ENCODE data around the gene HRCT1. TPM values are rescaled to one million over a fixed set of nuclear protein-coding genes. Genes with fewer than 3 reads are reported as not detected.
"Not testable (repeated sequence)": the region's sequence is repeated elsewhere in the genome, so short reads cannot be mapped to it uniquely, and the experiment has no call there.

HRCT1 gene
- total RNA-seq, 1 donor from 2014 or later: not detected

DNA sequence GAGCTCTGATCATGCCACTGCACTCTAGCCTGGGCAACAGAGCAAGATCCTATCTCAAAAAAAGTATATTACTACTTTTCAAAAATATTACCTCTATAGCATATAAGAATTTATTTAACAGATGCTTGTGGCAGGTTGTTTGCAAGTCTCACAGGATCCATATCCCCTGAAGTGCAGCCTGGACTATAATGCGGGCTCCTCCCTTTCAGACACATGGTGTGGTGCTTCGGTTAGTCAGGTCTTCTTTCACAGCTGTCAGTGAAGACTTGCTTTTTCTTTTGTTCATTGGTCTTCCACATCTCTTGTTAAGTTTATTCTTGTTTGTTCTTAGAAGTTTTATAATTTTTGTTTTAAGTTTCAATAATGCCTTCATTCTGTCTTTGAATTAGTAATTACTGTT is 9.4 kb upstream of the HRCT1 start:
- H3K27me3 Mint-ChIP-seq: peaks cover 29% of the 10 kb centered on the region

DNA sequence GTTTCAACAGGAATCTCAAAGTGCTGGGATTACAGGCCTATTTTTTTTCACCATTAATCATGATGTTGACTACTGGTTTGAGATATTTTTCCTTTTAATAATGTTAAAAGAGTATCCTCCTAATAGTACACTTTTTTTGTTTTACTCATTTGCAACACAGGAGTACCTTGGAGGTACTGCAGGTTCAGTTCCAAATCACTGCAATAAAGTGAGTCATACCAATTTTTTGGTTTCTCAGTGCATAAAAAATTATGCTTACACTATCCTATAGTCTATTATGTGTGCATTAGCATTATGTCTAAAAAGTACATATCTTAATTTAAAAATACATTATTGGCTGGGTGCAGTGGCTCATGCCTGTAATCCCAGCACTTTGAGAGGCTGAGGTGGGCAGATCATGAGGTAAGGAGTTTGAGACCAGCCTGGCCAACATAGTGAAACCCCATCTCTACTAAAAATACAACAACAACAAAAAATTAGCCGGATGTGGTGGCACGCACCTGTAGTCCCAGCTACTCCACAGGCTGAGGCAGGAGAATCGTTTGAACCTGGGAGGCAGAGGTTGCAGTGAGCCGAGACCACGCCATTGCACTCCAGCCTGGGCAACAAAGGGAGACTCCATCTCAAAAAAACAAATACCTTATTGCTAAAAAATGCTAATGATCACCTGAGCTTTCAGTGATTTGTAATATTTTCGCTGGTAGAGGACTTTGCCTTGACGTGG is 8.5 kb upstream of the HRCT1 start:
- H3K4me3 Mint-ChIP-seq (ENCODE audit: low read depth); H3K27ac Mint-ChIP-seq; H3K4me1 Mint-ChIP-seq (ENCODE audit: low read depth); H3K36me3 Mint-ChIP-seq (ENCODE audit: insufficient read depth); H3K9me3 Mint-ChIP-seq (ENCODE audit: low read depth); DNase-seq (ENCODE audit: low spot score, unreplicated experiment): not testable (repeated sequence)
- peaks cover 26% of the 10 kb centered on the region for H3K27me3 Mint-ChIP-seq

More for the DNA sequence above, 9.4 kb upstream of the HRCT1 start:
- DNase-seq (ENCODE audit: low spot score, unreplicated experiment): no peak
- TF ChIP-seq, protein P1, sequence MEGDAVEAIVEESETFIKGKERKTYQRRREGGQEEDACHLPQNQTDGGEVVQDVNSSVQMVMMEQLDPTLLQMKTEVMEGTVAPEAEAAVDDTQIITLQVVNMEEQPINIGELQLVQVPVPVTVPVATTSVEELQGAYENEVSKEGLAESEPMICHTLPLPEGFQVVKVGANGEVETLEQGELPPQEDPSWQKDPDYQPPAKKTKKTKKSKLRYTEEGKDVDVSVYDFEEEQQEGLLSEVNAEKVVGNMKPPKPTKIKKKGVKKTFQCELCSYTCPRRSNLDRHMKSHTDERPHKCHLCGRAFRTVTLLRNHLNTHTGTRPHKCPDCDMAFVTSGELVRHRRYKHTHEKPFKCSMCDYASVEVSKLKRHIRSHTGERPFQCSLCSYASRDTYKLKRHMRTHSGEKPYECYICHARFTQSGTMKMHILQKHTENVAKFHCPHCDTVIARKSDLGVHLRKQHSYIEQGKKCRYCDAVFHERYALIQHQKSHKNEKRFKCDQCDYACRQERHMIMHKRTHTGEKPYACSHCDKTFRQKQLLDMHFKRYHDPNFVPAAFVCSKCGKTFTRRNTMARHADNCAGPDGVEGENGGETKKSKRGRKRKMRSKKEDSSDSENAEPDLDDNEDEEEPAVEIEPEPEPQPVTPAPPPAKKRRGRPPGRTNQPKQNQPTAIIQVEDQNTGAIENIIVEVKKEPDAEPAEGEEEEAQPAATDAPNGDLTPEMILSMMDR (IDR thresholded peaks at IDR 0.05; ENCODE audit: unreplicated experiment): no peak
- Mint-ChIP-seq H3K4me3 (ENCODE audit: low read depth) (no peak overlapping the region), H3K9me3 (ENCODE audit: low read depth) (no peaks in the 10 kb centered on the region), H3K36me3 (ENCODE audit: insufficient read depth) (no peaks in the 10 kb centered on the region), H3K4me1 (ENCODE audit: low read depth) (peaks cover 1% of the 10 kb centered on the region), H3K27ac (no peak overlapping the region)

DNA sequence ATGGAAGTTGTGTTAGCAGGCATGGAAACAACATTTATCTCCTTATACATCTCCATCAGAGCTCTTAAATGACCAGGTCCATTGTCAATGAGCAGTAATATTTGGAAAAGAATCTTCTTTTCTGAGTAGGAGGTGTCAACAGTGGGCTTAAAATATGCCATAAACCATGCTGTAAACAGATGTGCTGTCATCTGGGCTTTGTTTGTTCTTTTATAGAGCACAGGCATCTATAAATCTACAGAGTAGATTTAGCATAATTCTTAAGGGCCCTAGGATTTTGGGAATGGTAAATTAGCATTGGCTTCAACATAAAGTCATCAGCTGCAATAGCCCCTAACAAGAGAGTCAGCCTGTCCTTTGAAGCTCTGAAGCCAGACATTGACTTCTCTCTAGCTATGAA is 7.7 kb upstream of the HRCT1 start:
- Mint-ChIP-seq H3K27ac (no peak overlapping the region), H3K9me3 (ENCODE audit: low read depth) (no peaks in the 10 kb centered on the region), H3K4me1 (ENCODE audit: low read depth) (peaks cover 3% of the 10 kb centered on the region), H3K4me3 (ENCODE audit: low read depth) (no peak overlapping the region), H3K27me3 (peaks cover 25% of the 10 kb centered on the region), H3K36me3 (ENCODE audit: insufficient read depth) (no peaks in the 10 kb centered on the region)
- TF ChIP-seq, protein P1 (IDR thresholded peaks at IDR 0.05; ENCODE audit: unreplicated experiment): no peak
- no peak for DNase-seq (ENCODE audit: low spot score, unreplicated experiment)

DNA sequence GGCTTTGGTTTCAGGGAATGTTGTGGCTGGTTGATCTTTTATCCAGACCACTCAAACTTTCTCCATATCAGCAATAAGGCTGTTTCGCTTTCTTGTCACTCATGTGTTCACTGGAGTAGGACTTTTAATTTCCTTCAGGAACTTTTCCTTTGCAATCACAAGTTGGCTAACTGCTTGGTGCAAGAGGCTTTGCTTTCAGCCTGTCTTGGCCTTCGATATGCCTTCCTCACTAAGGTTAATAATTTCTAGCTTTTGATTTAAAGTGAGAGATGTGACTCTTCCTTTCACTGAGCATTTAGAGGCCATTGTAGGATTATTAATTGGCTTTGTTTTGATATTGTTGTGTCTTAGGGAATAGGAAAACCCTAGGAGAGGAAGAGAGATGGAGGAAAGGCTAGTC is 7.0 kb upstream of the HRCT1 start:
- Mint-ChIP-seq H3K4me1 (ENCODE audit: low read depth) (peaks cover 3% of the 10 kb centered on the region), H3K4me3 (ENCODE audit: low read depth) (no peak overlapping the region), H3K27me3 (peaks cover 19% of the 10 kb centered on the region), H3K36me3 (ENCODE audit: insufficient read depth) (no peaks in the 10 kb centered on the region), H3K9me3 (ENCODE audit: low read depth) (no peaks in the 10 kb centered on the region), H3K27ac (no peak overlapping the region)
- TF ChIP-seq, protein P1 (IDR thresholded peaks at IDR 0.05; ENCODE audit: unreplicated experiment): no peak
- no peak for DNase-seq (ENCODE audit: low spot score, unreplicated experiment)

DNA sequence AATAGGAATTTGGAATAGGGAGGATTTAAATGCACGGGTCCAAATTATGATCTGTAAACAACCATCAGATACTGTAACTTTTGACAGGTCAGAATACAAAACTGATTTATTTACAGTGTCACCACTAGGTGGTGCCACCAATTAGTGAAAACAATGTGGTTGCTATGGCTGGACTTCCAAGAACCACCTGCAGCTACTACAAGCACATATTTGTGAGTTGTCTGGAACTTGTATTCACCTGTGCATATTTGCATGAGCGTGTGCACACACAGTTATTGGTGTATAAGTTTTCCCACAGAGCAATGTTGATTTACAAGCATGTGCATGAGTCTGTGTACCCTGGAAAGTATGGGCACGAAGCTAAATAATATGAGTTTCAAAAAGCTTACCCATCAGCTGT is 3.0 kb upstream of the HRCT1 start:
- TF ChIP-seq, protein P1 (IDR thresholded peaks at IDR 0.05; ENCODE audit: unreplicated experiment): peak; percentile 82
- Mint-ChIP-seq H3K27ac (no peak overlapping the region), H3K4me1 (ENCODE audit: low read depth) (peaks cover 8% of the 10 kb centered on the region), H3K9me3 (ENCODE audit: low read depth) (no peaks in the 10 kb centered on the region), H3K36me3 (ENCODE audit: insufficient read depth) (no peaks in the 10 kb centered on the region), H3K27me3 (peaks cover 20% of the 10 kb centered on the region), H3K4me3 (ENCODE audit: low read depth) (no peak overlapping the region)
- no peak for DNase-seq (ENCODE audit: low spot score, unreplicated experiment)

DNA sequence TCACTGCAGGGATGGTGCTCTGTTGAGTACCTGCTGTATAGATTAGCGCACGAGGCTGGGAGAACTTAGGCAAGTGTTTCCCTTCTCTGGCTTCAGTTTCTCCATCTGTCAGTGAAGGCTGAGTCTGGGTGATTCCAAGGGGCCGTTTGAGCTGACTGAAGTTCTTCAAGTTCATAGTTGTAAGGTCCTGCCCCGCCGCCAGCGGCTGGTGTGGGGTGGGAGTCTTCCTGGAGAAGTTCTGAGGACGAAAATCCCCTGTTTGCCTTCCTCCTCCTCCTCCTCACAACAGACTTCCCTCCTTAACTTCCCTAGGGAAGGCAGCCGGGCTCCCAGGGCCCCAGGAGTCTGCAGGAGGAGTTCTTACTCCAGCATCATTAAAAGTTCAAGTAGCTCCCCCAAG is 1.7 kb upstream of the HRCT1 start:
- TF ChIP-seq, protein P1 (IDR thresholded peaks at IDR 0.05; ENCODE audit: unreplicated experiment): no peak
- peaks cover 16% of the 10 kb centered on the region for H3K27me3 Mint-ChIP-seq
- no peaks in the 10 kb centered on the region for H3K36me3 Mint-ChIP-seq (ENCODE audit: insufficient read depth)
- H3K4me3 Mint-ChIP-seq (ENCODE audit: low read depth): no peak overlapping the region
- H3K27ac Mint-ChIP-seq: no peak overlapping the region
- H3K4me1 Mint-ChIP-seq (ENCODE audit: low read depth): peaks cover 15% of the 10 kb centered on the region
- no peak for DNase-seq (ENCODE audit: low spot score, unreplicated experiment)
- no peaks in the 10 kb centered on the region for H3K9me3 Mint-ChIP-seq (ENCODE audit: low read depth)
